ENCODE results near the gene CXCR2.

- TF ChIP-seq CTCF (conservative IDR thresholded peaks at IDR 0.05) (no peak), EZH2 (IDR thresholded peaks at IDR 0.05; ENCODE audit: low read depth) (no peak)
Observed at GRCh38 chr2:218179782-218180181, 54.0 kb downstream of the CXCR2 start.

Measured in PC-9 (cell line).